Measurements from ENCODE around the gene MTG2.
"Not testable (repeated sequence)": the region's sequence is repeated elsewhere in the genome, so short reads cannot be mapped to it uniquely, and the experiment has no call there.

The MTG2 gene

DNA sequence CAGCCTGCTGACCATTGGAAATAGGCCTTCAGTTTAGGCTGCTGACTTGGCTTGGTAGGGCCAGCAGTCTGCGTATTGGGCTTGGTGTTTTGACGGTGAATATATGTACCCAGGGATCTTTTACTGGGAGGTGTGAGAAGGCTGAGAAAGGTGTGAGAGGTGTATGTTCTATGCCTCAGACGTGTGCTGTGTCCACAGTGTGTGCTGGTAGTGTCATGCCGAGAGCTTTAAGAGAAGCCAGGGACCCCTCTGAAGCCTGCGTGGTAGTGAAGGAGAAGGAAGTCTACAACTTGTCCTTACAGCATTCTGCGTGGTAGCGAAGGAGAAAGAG is 37.2 kb upstream of the MTG2 start:
- no peak for DNase-seq (ENCODE audit: low read depth in 2 of 2)

DNA sequence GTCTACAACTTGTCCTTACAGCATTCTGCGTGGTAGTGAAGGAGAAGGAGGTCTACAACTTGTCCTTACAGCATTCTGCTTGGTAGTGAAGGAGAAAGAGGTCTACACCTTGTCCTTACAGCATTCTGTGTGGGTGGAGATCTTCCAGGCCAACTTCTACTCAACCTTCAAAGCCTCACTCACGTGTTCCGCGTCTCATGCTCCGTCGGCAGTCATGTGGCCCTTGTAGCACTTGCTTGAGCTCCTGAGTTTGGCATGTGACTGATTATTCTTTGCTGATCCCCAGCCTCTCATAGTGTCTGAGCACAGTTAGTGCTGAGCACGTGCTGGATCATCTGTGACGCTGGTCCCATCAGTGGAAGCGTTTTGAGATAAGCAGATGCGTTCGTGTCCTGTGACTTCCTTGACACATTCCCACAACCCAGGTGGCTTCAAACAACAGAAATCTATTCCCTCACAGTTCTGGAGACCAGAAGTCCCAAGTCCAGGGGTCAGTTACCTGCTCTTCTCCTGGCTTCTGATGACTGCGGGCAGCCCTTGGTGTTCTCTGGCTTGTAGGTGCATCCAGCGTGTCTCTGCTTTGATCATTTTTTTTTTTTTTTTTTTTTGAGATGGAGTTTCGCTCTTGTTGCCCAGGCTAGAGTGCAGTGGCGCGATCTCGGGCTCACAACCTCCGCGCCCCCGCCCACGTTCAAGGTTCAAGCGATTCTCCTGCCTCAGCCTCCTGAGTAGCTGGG is 36.6 kb upstream of the MTG2 start:
- no peak for DNase-seq (ENCODE audit: low read depth in 2 of 2)

DNA sequence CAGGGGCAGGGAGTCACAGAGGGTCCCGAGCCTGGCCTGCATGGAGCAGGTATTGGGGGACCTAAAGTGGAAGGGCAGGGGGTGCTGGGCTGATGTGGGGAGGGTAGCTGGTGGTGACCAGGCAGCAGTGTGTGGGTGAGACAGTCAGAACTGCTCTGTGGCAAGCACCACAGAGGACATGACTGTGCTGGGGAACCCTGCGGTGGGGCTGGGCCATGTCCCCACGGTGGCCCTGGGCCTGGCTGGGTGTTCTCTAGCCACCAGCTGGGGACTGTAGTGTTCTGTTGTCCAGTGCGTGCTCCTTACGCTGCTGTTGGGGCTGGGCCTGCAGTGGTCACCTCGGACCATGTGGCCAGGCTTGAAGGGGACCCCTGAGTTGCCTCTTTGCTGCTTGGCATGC is 35.7 kb upstream of the MTG2 start:
- no peak for DNase-seq (ENCODE audit: low read depth in 2 of 2)

DNA sequence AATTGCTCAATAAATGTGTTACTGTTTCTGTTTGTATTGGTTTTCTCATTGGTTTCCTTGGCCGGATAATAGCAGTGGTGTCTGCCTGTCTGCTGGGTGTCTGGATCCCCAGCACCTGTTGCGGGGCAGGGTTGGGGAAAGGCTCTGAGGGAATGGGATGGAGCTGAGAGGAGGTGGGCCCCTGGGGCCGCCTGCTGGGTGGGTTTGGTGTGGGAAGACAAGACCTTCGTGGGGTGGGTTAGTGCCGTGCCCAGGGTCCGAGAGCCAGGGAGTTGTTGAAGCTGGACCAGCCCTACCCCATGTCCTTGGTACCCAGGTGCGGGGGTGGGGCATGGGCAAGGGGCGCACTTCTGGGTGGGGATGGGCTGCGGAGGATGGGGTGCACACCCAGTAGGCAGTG is 35.3 kb upstream of the MTG2 start:
- no peak for DNase-seq (ENCODE audit: low read depth in 2 of 2)

DNA sequence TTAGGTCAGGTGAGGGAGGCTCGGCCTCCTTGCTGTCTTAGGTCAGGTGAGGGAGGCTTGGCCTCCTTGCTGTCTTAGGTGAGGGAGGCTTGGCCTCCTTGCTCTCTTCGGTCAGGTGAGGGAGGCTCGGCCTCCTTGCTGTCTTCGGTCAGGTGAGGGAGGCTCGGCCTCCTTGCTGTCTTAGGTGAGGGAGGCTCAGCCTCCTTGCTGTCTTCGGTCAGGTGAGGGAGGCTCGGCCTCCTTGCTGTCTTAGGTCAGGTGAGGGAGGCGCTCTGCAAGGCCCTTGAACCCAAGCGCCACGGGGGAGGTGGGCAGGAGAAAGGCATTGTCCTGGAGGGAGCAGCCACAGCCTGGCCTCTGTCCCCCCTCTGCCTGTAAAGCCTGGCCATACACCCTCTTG is 34.4 kb upstream of the MTG2 start:
- not testable (repeated sequence) for DNase-seq (ENCODE audit: low read depth in 2 of 2)

DNA sequence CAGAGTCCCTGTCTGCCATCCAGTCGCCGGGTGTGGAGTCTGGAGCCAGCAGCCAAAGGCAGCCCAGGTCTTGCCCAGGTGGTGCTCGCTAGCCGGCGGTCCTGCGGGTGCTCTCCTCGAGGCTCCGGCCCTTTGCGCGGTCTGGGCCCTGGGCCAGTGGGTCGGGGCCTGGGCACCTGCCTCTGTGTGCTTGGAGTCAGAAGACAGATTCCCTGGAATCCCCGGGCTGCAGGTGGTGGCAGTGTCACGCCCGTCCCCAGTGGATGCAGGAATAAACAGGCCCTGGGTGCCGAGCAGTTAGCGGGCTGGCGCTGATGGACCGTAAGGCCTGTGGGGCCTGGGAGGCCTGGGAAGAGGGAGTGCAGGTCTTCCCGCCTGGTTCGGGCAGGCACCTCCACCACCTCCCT is 33.9 kb upstream of the MTG2 start:
- no peak for DNase-seq (ENCODE audit: low read depth in 2 of 2)

DNA sequence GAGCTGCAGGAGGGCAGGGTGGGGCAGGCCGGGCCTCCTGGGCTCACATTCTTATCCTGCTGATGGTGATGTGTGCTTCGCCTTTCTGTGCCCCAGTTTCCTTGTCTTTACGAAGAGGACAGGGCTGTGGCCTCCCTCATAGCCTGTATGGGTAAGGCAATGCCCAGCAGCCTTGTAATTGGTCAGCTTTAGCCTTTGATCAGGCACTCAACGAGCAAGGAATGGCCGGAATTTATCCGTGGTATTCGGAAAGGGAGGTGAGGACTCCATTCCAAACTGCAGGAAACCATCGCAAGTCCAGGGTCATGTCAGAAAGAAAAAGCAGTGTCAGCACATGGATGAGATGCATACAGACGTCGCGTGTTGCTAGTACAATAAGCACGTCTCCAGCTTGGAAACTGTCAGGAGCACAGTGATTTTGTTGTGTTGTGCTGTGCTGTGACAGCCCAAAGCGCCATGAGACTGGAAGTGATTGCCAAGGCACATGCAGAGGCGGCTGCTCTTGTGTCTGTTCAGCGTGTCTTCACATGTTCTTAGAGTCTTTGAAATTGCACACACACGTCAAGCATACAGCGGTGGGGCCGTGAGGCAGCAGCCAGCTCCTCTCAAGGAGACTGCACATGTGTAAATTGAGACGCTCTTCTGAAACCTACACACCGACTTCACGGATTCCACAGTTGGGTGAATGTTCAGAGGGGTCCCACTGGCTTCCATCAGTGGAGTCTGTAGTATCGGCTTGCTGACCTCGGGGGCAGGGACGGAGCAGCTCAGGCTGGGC is 33.1 kb upstream of the MTG2 start:
- no peak for DNase-seq (ENCODE audit: low read depth in 2 of 2)

DNA sequence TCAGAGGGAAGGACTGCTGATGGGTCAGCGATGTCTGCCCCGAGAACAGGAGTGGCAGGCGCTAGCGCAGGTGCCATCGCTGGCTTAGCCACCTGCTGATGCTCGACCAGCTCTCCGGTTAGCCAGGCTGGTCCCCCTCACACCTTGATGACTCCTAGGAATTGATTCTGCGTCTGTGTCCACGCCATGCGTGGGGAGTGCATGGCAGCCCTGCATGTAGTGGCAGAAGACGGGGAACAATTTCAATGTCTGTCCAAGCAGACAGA is 32.6 kb upstream of the MTG2 start:
- DNase-seq (ENCODE audit: low read depth in 2 of 2) = no peak

DNA sequence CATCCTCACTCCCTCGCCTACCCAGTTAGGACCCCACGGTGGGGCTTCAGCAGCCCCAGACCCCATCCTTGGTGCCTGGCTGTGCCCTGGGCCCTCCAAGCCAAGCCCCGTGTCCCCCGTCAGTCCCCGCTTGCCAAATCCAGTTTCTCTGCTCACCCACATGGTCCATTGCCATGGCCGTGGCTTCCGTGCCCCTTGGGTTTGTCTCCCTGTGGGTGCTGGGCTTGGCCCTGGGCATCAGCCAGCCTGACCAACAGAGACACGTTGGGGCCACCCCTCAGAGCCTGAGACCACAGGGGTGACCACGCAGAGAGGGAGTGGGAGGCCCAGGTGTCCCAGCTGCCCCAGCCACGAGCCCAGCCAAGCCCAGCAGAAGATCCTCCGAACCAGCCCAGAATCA is 31.6 kb upstream of the MTG2 start:
- no peak for DNase-seq (ENCODE audit: low read depth in 2 of 2)

DNA sequence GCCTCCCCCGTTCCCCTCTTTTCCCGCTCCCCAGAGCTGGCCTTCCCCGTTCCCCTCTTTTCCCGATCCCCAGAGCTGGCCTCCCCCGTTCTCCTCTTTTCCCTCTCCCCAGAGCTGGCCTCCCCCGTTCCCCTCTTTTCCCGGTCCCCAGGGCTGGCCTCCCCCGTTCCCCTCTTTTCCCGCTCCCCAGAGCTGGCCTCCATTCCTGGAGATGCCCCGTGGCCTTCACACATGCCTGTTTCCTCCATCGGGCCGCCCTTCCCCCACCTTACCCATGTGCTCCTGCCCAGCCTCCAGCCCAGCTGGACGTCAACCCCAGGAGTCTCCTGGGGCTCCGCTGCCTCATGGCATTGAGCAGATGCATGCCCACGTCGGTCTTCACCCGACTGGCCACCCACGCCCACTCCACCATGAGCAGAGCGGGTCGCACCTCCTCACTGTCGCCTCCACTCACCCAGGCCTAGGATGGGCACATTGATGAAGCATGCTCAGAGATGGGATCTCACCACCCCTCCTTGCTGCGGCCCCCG is 30.9 kb upstream of the MTG2 start:
- DNase-seq (ENCODE audit: low read depth in 2 of 2) = no peak

DNA sequence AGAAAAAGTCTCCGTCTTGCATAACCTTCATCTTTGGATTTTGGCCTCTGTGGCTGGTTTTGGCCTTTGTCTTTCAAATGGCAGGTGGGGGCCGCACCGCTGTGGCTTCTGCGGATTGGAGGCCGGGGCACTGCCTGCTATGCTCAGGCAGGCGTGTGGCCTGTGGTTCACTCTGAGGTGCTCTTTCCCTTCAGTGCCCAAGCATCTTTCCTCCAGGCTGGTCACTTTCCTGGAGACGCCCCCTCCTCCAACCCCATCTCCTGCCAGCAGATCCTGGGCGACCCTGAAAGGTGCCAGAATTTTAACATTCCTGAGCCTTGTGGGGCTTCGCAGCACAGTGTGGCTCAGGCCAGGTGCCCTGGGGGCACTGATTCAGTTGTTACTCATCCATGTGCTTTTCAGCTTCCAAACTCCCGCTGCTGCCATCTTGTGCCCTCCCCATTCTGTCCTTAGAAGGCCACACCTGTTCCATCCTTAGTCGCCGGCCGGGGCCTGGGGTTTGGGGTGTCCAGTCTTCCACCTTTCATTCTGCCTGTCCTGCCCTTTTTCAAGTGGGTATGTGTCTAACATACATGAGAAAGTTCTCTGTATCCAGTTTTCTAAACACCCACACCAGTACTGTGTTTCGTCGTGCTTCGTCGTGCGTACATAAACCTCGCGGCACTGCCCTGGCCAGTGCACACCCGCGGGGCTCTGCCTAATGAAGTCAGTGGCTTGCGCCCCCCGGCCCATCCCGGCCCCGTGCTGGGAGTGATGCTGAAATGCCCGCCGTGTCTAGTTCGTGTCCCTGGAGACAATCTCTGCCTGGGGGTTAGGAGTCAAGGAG is 27.2 kb upstream of the MTG2 start:
- DNase-seq (ENCODE audit: low read depth in 2 of 2) = no peak

DNA sequence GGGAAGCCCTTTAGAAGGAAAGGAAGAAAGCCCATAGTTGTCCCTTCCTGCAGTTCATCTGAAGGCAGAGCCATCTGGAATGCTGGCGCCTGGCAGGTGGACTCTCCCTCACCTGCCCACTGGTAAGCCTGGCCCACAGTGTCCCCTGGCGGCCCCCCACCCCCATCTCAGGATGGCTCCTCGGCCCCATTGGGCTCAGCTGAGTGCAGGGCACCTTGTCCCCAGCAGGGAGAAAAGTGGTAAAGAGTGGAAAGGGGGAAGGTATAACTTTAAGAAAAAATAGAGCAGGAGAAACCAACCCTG is 26.6 kb upstream of the MTG2 start:
- no peak for DNase-seq (ENCODE audit: low read depth in 2 of 2)

DNA sequence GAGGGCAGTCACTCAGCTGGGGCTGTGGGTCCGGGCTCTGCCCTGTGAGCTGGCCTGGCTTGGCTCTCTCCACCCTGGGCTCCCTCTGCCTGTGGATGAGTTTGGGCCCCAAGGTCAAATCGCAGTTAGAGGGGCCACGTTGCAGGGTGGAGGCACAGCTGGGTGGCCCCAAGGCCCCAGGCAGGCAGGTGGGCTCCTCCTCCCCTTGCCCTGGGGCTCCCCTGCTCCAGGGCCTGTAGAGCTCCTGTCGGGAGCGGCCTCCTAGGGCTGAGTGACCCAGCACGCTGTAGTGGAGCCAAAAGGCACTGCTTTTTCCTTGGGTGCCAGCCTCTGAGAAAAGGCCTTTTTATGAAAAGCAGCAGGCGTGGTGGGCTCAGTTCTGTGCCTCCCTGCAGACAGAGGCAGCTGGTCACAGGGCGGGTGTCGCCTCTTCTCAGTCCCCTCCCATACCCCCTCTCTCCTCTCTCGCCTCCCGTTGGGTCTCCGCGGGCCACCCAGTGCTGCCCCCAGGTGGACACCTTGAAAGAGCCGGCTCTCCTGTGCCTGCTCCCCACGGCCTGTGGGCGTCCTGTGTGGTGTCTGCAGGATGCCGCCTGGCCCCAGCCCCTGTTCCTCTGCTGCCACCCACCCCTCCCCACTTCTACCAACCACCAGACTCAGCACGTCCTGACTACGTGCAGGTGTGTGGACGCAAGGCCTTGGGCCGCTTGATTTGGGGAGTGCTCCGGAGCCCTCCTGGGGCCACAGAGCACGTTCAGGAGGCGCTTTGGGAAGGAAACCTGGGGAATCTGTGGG is 26.0 kb upstream of the MTG2 start:
- peak; percentile 23 to 59 for DNase-seq (ENCODE audit: low read depth in 2 of 2)

DNA sequence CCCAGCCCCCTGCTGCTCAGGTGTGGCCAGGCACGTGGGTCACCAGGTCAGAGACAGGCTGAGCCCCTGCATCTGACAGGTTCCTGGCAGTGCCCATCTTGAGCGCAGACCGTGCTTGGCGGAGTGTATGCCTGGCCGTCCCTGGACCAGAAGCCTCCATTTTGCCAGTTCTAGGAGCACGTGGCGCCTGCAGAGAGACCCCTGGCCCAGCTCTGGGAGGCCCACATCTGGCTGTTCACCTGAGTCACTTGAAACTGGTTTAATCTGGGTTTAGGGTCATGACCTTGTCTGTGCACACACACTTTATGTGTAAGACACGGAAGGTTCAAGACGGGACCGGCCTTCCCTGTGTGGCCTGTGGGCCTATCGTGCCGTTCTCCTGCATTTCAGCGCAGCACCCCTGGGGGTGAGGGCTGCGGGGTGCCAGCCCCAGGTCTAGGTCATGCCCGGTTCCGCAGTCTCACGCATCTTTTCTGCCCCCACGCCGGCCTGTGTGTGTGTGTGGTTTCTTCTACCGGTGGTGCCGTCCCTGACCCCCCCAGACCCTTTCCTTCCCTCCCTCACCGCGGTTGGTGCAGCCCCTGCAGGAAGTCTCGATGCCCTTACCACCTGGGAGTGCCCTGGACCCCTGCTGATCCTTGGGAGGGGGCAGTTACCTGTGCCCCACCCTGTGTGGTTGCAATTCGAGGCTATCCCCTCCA is 25.3 kb upstream of the MTG2 start:
- no peak for DNase-seq (ENCODE audit: low read depth in 2 of 2)

DNA sequence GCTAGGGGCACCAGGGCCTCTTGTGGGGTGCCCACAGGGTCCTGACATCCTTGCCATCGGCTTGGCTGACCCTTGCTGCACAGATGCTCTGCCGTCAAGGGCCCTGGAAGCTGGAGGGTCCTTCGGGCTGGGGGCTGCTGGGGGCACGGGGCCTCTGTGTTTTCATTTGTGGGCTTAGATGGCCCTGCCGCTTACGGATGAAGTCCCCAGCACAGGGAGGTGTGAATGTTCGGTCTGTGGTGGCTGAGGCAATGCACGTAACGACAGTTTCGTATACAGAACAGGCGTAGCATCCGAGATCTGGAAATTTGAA is 24.8 kb upstream of the MTG2 start:
- no peak for DNase-seq (ENCODE audit: low read depth in 2 of 2)

DNA sequence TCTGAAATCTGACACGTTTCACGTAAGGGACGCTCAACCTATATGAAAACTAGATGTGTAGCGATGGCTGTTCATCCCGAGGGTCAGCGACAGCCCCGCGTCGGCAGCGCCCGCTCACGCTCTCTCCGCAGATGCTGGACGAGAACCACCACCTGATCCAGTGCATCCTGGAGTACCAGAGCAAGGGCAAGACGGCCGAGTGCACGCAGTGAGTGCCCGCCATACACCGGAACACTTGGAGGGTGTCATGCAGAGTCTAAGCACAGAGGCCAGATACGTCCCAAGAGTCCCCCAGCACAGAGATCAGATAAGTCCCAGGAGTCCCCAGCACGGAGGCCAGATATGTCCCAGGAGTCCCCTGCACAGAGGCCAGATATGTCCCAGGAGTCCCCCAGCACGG is 24.3 kb upstream of the MTG2 start:
- DNase-seq (ENCODE audit: low read depth in 2 of 2) = no peak

DNA sequence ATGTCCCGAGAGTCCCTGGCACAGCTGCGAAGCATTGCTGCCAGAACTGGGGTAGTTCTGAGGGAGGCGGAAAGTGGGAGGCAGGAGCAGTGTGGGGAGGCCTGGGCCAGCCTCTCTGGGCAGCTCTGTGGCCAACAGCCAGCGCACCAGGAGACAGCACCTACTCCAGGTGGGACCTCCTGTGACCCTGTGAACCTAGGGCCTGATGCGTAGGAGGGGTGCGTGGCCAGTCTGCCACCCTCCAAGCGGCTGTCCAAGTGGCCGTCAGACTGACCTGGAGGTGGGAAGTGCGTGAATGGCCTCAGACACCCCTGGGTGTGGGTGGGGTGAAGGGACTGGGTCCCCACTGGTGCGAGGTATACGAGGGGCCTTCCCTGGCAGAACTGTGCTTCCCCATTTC is 23.8 kb upstream of the MTG2 start:
- DNase-seq (ENCODE audit: low read depth in 2 of 2) = no peak

DNA sequence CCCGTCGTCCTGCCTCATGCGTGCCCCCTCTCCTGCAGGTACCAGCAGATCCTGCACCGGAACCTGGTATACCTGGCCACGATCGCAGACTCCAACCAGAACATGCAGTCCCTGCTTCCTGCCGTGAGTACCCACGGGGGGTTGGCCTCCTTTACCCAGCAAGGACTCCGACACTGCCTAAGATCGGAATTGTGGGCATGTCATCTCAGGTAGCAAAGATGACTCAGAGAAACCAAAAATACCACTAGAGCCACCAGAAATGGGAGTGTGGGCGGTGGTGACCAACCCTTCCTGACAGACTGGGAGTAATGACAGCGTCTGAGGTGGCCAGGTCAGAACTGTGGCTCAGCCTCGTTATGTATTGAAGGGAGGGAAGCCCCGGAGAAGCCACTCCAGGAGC is 23.0 kb upstream of the MTG2 start:
- no peak for DNase-seq (ENCODE audit: low read depth in 2 of 2)

DNA sequence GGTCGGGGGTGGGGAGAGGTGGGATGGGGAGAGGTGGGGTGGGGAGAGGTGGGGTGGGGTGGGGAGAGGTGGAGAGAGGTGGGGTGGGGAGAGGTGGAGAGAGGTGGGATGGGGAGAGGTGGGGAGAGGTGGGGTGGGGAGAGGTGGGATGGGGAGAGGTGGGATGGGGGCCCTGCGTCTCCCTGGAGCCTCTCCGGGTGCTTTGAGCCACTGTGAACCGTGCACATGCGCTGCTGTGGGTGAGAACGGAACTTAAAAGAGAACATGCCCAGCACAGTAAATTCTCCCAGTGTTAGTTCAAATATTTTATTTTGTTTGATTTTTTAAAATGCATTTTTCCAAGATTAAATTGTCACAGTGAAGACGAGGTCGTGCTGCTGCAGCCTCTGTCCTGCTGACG is 22.6 kb upstream of the MTG2 start:
- no peak for DNase-seq (ENCODE audit: low read depth in 2 of 2)

DNA sequence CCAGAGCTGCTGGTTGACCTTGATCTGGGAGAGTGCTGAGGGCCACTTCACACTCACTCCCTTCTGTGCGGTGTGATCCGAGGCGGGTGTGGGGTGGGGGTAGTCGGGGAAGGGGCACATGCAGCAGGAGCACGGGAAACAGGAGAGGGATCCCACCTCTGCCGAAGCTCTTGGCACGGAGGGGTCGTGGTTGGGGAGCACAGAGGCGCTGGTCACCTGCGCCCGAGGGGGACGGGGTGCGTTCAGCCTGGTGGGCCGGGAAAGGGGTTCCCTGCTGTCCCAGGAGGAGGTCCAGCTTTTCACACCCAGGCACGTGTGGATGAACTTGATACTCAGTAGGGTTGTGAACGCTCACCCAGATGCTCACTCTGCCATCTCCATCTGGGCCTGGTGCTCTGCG is 22.0 kb upstream of the MTG2 start:
- no peak for DNase-seq (ENCODE audit: low read depth in 2 of 2)

DNA sequence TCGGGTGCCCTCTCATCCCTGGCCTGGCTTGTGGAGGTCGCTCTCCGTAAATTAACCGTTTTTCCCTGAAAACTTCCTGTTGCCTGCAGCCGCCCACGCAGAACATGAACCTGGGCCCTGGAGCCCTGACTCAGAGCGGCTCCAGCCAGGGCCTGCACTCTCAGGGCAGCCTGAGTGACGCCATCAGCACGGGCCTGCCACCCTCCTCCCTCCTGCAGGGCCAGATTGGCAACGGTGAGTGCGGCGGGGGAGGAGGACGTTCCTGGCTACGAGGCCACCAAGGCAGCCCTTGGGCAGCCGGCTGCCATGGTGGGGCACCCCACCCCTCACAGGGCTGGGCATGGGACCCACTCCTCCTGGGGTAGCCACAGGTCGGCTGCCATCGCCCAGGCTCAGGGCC is 21.5 kb upstream of the MTG2 start:
- DNase-seq (ENCODE audit: low read depth in 2 of 2) = no peak

All from stimulated activated CD4-positive, alpha-beta T cell treated with anti-CD3 and anti-CD28 coated beads, Interleukin-1b, Interleukin-23, amount 100 ng/mL, for 1 hour (primary cell).